Smooth muscle cell (in vitro differentiated cells): ENCODE measurements around the gene RNF223. TPM values are rescaled to one million over a fixed set of nuclear protein-coding genes. Genes with fewer than 3 reads are reported as not detected.

Experiments
- DNase-seq: peaks from one replicate; lab custom pipeline; 2025; ENCODE audit not compliant: unreplicated experiment; lab: John Stamatoyannopoulos, UW
- H2AFZ ChIP-seq: fragments of 200-600 bp; sonication (generic); 2 replicates; pipeline ENCODE4 v1.6.0; 2016; ENCODE audit warnings: antibody characterized with exemption, low read depth, mild to moderate bottlenecking
- H3F3A ChIP-seq: fragments of 200-600 bp; sonication (generic); 2 replicates; pipeline ENCODE4 v1.6.0; 2017; ENCODE audit warnings: antibody characterized with exemption, low read depth
- H3K27ac ChIP-seq: fragments of 200-600 bp; sonication (generic); 2 replicates; pipeline ENCODE4 v1.5.1; 2016; ENCODE audit warnings: low read depth, mild to moderate bottlenecking
- H3K27me3 ChIP-seq: fragments of 200-600 bp; sonication (generic); 2 replicates; pipeline ENCODE4 v1.6.1; 2016; ENCODE audit warnings: low read depth, mild to moderate bottlenecking
- H3K36me3 ChIP-seq: fragments of 200-600 bp; sonication (generic); 2 replicates; pipeline ENCODE4 v1.5.1; 2016; ENCODE audit warnings: low read depth
- H3K4me1 ChIP-seq: fragments of 200-600 bp; sonication (generic); 2 replicates; pipeline ENCODE4 v1.5.1; 2016; ENCODE audit warnings: low read depth
- H3K4me2 ChIP-seq: fragments of 200-600 bp; sonication (generic); 2 replicates; pipeline ENCODE4 v1.6.0; 2016; ENCODE audit warnings: mild to moderate bottlenecking
- H3K4me3 ChIP-seq: fragments of 200-600 bp; sonication (generic); 2 replicates; pipeline ENCODE4 v1.5.1; 2016; ENCODE audit warnings: mild to moderate bottlenecking
- H3K79me2 ChIP-seq: fragments of 200-600 bp; sonication (generic); 2 replicates; pipeline ENCODE4 v1.6.0; 2016; ENCODE audit warnings: low read depth, mild to moderate bottlenecking
- H3K9ac ChIP-seq: fragments of 200-600 bp; sonication (generic); 2 replicates; pipeline ENCODE4 v1.6.0; 2016; ENCODE audit warnings: low read depth
- H3K9me3 ChIP-seq: fragments of 200-600 bp; sonication (generic); replicated peaks from 2 replicates; pipeline ENCODE4 v1.5.1; 2016; ENCODE audit warnings: low read depth
- H4K20me1 ChIP-seq: fragments of 200-600 bp; sonication (generic); 2 replicates; pipeline ENCODE4 v1.6.0; 2016; ENCODE audit warnings: low read depth
- WGBS: methylation state at CpG from one replicate; pipeline ENCODE4 v1.1.7; 2016; ENCODE audit warnings: low lambda C conversion rate; 5-methylcytosine and 5-hydroxymethylcytosine counted together
- polyA plus RNA-seq: library from polyadenylated mRNA; unstranded; fragments of >200 nt; fragmentation: Nextera tagmentation; extraction: Ambion mirVana; gene quantifications from 2 replicates; pipeline ENCODE4 v1.2.1, GENCODE V29; 2016
- total RNA-seq: library from RNA; depleted of rRNA; stranded (reverse); fragments of >200 nt; gene quantifications from 2 replicates; pipeline ENCODE4 v1.2.3, GENCODE V29; 2014
- TF ChIP-seq, protein P1 (sequence below): fragments of 200-600 bp; sonication (generic); IDR thresholded peaks from 2 replicates; pipeline ENCODE4 v1.5.1; 2017; ENCODE audit warnings: borderline replicate concordance, mild to moderate bottlenecking, antibody characterized with exemption; ENCODE audit not compliant: insufficient read depth, poor library complexity, severe bottlenecking

RNF223 gene
- total and polyA plus RNA-seq, 2 experiments from 2014 or later = 1.6 to 4.3 TPM

DNA sequence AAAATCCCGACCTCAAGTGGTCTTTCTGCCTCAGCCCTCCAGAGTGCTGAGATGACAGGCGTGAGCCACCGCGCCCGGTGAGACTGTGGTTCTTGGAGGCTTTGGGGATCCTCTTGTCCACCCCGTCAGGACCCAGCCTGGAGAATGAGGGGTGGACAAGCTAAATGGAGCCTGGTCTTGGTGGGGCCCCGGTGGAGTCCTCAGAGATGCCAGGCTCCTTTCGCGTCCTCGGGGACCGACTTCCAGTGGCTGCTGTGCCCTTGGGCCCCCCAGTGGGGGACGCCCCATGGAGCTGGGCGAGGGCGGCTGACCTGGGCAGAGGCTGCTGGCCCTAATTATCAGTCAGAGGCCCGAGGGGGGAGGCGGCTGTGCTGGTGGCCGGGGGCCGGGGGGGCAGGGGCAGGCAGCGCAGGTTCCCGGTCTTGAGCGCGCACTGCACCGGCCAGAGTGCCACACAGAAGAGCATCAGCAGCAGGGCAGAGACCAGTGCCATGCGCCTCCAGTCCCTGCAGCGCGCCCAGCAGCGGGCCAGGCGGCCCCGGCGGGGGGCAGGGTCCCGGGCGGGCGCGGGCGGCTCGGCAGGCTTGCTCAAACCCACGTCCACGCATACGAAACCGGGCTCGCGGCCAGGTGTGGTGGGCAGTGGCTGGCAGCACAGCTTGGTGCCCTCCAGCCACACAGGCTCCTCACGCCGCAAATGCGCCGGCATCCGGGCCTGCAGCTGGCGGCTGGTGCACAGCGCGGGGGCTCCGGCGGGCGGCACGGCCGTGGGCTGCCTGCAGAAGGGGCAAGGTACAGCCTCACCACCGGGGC lies 2.4 kb downstream of the RNF223 start:
- Histone ChIP-seq H3K27ac (no peak overlapping the region), H3K79me2 (no peaks in the 10 kb centered on the region), H3K4me2 (no peak overlapping the region), H3K36me3 (no peaks in the 10 kb centered on the region), H4K20me1 (no peaks in the 10 kb centered on the region), H2AFZ (no peak overlapping the region), H3K27me3 (no peaks in the 10 kb centered on the region), H3K4me1 (peaks cover 12% of the 10 kb centered on the region), H3K9ac (no peak overlapping the region), H3F3A (no peaks in the 10 kb centered on the region), H3K4me3 (no peak overlapping the region), H3K9me3 (no peaks in the 10 kb centered on the region)
- 89% methylated on average over 31 of the region's 56 CpGs for WGBS
- DNase-seq = no peak
- TF ChIP-seq, protein P1, sequence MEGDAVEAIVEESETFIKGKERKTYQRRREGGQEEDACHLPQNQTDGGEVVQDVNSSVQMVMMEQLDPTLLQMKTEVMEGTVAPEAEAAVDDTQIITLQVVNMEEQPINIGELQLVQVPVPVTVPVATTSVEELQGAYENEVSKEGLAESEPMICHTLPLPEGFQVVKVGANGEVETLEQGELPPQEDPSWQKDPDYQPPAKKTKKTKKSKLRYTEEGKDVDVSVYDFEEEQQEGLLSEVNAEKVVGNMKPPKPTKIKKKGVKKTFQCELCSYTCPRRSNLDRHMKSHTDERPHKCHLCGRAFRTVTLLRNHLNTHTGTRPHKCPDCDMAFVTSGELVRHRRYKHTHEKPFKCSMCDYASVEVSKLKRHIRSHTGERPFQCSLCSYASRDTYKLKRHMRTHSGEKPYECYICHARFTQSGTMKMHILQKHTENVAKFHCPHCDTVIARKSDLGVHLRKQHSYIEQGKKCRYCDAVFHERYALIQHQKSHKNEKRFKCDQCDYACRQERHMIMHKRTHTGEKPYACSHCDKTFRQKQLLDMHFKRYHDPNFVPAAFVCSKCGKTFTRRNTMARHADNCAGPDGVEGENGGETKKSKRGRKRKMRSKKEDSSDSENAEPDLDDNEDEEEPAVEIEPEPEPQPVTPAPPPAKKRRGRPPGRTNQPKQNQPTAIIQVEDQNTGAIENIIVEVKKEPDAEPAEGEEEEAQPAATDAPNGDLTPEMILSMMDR = no peak

GRCh38 chr1:1069711-1070676 lies 4.1 kb downstream of the RNF223 start:
- Histone ChIP-seq H3K4me2 (peak overlapping the region; percentile 91), H3F3A (no peaks in the 10 kb centered on the region), H2AFZ (peak overlapping the region; percentile 79), H3K36me3 (no peaks in the 10 kb centered on the region), H3K4me1 (peaks cover 12% of the 10 kb centered on the region), H3K9me3 (no peaks in the 10 kb centered on the region), H3K27me3 (no peaks in the 10 kb centered on the region), H3K9ac (peak overlapping the region; percentile 57), H3K27ac (peak overlapping the region; percentile 45), H4K20me1 (no peaks in the 10 kb centered on the region), H3K4me3 (peak overlapping the region; percentile 79), H3K79me2 (no peaks in the 10 kb centered on the region)
- no peak for DNase-seq
- TF ChIP-seq, protein P1 = no peak
- 61% methylated on average over 40 of the region's 40 CpGs for WGBS

- peak overlapping the region; percentile 57 for H3K9ac ChIP-seq
- TF ChIP-seq, protein P1 = no peak
- no peaks in the 10 kb centered on the region for H3K79me2 ChIP-seq
- H3K9me3 ChIP-seq = no peaks in the 10 kb centered on the region
- H4K20me1 ChIP-seq = no peaks in the 10 kb centered on the region
- peak; percentile 42 for DNase-seq
- peak overlapping the region; percentile 45 for H3K27ac ChIP-seq
- WGBS = 7% methylated on average over 54 of the region's 75 CpGs
- H3K4me2 ChIP-seq = peak overlapping the region; percentile 91
- no peaks in the 10 kb centered on the region for H3F3A ChIP-seq
- no peaks in the 10 kb centered on the region for H3K27me3 ChIP-seq
- no peaks in the 10 kb centered on the region for H3K36me3 ChIP-seq
- peaks cover 16% of the 10 kb centered on the region for H3K4me1 ChIP-seq
- H2AFZ ChIP-seq = peak overlapping the region; percentile 79
- H3K4me3 ChIP-seq = peak overlapping the region; percentile 79
Measured at GRCh38 chr1:1069056-1069710, 4.9 kb downstream of the RNF223 start.
